Peyer's patch (tissue), 4 donors: ENCODE results near the gene ASTE1. TPM values are rescaled to one million over a fixed set of nuclear protein-coding genes. Genes with fewer than 3 reads are reported as not detected.
A peak's percentile ranks its signal among the peaks of the same experiment; 100 is the strongest.

Experiments
- DNase-seq, 3 donors: peaks; one replicate each; pipeline ENCODE4 v3.0.0-alpha.2; 2017 to 2019
- H3K27ac ChIP-seq, 4 donors: fragments of 200-600 bp; sonication (generic); one replicate each; pipeline ENCODE4 v1.5.1; 2016 to 2019
- H3K27me3 ChIP-seq, 2 donors: fragments of 200-600 bp; sonication (generic); one replicate each; pipeline ENCODE4 v1.5.1; 2019
- H3K36me3 ChIP-seq, 3 donors: fragments of 200-600 bp; sonication (generic); one replicate each; pipeline ENCODE4 v1.5.1; 2016 to 2019
- H3K4me1 ChIP-seq, 4 donors: fragments of 200-600 bp; sonication (generic); one replicate each; pipeline ENCODE4 v1.5.1; 2016 to 2019
- H3K4me3 ChIP-seq, 4 donors: fragments of 200-600 bp; sonication (generic); 1 replicate in 3 of 4; 2 replicates in 1 of 4; pipeline ENCODE4 v1.5.1; 2016 to 2019; ENCODE audit warnings: mild to moderate bottlenecking in 1 of 4
- H3K9me3 ChIP-seq, 4 donors: fragments of 200-600 bp; sonication (generic); one replicate each; pipeline ENCODE4 v1.5.1; 2016 to 2019; ENCODE audit warnings: mild to moderate bottlenecking in 1 of 4
- CTCF ChIP-seq, 6 experiments: fragments of 450-650 bp in 4 of 6; fragments of 200-600 bp in 2 of 6; sonication (generic) in 1 of 6; IDR thresholded peaks; one replicate each; pipeline ENCODE4 v1.5.1; 2017 to 2019; ENCODE audit warnings: antibody characterized with exemption in 6 of 6, mild to moderate bottlenecking in 3 of 6, moderate library complexity in 1 of 6
- POLR2A ChIP-seq, 2 donors: fragments of 450-650 bp; IDR thresholded peaks; one replicate each; pipeline ENCODE4 v1.5.1; 2017; ENCODE audit warnings: antibody characterized with exemption in 2 of 2, mild to moderate bottlenecking in 2 of 2, moderate library complexity in 2 of 2
- total RNA-seq, 4 donors: library from RNA; depleted of rRNA; stranded (reverse); fragments of >200 nt; gene quantifications; one replicate each; pipeline ENCODE4 v1.1.0, GENCODE V29; 2016

ASTE1 gene
- total RNA-seq, 4 donors from 2014 or later: 7.4 to 34.1 (median 18.0) TPM

- Histone ChIP-seq H3K9me3 (no peaks in the 10 kb centered on the region), H3K4me3 (peak overlapping the region in 3 of 4 donors; percentile 63 to 84 (median 74)), H3K27ac (peak overlapping the region; percentile 79 to 96 (median 88)), H3K4me1 (peaks cover 3 to 58% (median 7%) of the 10 kb centered on the region in 4 donors), H3K36me3 (peaks cover 0 to 11% (median 0%) of the 10 kb centered on the region in 3 donors), H3K27me3 (no peaks in the 10 kb centered on the region)
- no peak for TF ChIP-seq POLR2A (IDR thresholded peaks at IDR 0.05)
- TF ChIP-seq CTCF (IDR thresholded peaks at IDR 0.05): no peak
- DNase-seq: no peak
These were observed 1.1 kb downstream of the ASTE1 start for GRCh38 chr3:131025539-131025938.

- TF ChIP-seq POLR2A (IDR thresholded peaks at IDR 0.05): no peak
- TF ChIP-seq CTCF (IDR thresholded peaks at IDR 0.05): no peak
- Histone ChIP-seq H3K27ac (no peak overlapping the region), H3K4me1 (peaks cover 0 to 47% (median 4%) of the 10 kb centered on the region in 4 donors), H3K4me3 (no peak overlapping the region), H3K27me3 (no peaks in the 10 kb centered on the region), H3K36me3 (peaks cover 0 to 42% (median 0%) of the 10 kb centered on the region in 3 donors), H3K9me3 (no peaks in the 10 kb centered on the region)
- DNase-seq: no peak
These were observed 6.4 kb downstream of the ASTE1 start for GRCh38 chr3:131020122-131020693.

GRCh38 chr3:131018970-131019369 is 7.7 kb downstream of the ASTE1 start:
- H3K4me1 ChIP-seq: peaks cover 0 to 35% (median 2%) of the 10 kb centered on the region in 4 donors
- H3K4me3 ChIP-seq: no peak overlapping the region
- no peak overlapping the region for H3K27ac ChIP-seq
- no peak for DNase-seq
- H3K9me3 ChIP-seq: no peaks in the 10 kb centered on the region
- peaks cover 0 to 46% (median 0%) of the 10 kb centered on the region in 3 donors for H3K36me3 ChIP-seq
- no peaks in the 10 kb centered on the region for H3K27me3 ChIP-seq
- TF ChIP-seq POLR2A (IDR thresholded peaks at IDR 0.05) (no peak), CTCF (IDR thresholded peaks at IDR 0.05) (no peak)

GRCh38 chr3:131009698-131010097 is 16.9 kb downstream of the ASTE1 start:
- Histone ChIP-seq H3K27me3 (no peaks in the 10 kb centered on the region), H3K4me3 (no peak overlapping the region), H3K9me3 (no peaks in the 10 kb centered on the region), H3K4me1 (no peaks in the 10 kb centered on the region), H3K27ac (no peak overlapping the region), H3K36me3 (peaks cover 0 to 37% (median 0%) of the 10 kb centered on the region in 3 donors)
- no peak for DNase-seq
- TF ChIP-seq CTCF (IDR thresholded peaks at IDR 0.05) (no peak), POLR2A (IDR thresholded peaks at IDR 0.05) (no peak)

GRCh38 chr3:131008326-131008725 is 18.3 kb downstream of the ASTE1 start:
- peaks cover 0 to 25% (median 0%) of the 10 kb centered on the region in 3 donors for H3K36me3 ChIP-seq

More at GRCh38 chr3:131008326-131008725, 18.3 kb downstream of the ASTE1 start:
- DNase-seq: no peak
- H3K4me1 ChIP-seq: no peaks in the 10 kb centered on the region
- TF ChIP-seq CTCF (IDR thresholded peaks at IDR 0.05) (no peak), POLR2A (IDR thresholded peaks at IDR 0.05) (no peak)
- no peaks in the 10 kb centered on the region for H3K27me3 ChIP-seq
- no peaks in the 10 kb centered on the region for H3K9me3 ChIP-seq
- H3K27ac ChIP-seq: no peak overlapping the region
- no peak overlapping the region for H3K4me3 ChIP-seq
